NCI-H2107 (cell line): ENCODE measurements around the gene EZH2.

Source experiments
- DNase-seq: peaks from one replicate; lab custom pipeline; 2025; lab: John Stamatoyannopoulos, UW

Gene EZH2

DNA sequence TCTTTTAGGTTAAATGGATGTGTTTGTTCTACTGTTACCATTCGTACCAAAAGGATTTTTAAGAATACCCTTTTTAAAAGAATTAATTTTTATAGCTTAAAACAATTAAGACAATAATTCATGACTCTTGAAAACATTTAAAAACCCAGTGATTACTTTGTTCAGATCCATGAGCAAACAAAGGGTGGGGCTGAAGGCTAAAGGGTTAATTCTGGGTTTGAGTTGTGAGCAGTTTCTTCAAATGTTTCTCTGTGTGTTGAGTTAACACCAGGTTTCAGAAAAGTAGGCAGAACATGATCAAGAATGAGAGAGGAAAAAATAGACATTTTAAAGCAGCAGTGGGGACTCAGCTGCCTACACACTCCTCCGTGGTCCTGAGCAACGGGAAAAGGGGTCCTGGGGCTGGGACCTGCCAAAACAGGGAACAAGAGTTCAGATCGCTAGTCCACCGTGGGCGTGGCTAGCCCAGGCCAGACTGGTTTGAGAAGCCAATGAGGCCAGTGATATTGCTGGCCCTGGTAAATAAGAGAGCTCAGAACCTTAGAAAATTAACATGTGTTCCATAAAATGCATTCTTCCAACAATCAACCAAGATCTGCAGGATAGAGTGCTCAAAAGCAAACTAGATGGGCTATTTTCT is 14.9 kb upstream of the EZH2 start:
- no peak for DNase-seq

DNA sequence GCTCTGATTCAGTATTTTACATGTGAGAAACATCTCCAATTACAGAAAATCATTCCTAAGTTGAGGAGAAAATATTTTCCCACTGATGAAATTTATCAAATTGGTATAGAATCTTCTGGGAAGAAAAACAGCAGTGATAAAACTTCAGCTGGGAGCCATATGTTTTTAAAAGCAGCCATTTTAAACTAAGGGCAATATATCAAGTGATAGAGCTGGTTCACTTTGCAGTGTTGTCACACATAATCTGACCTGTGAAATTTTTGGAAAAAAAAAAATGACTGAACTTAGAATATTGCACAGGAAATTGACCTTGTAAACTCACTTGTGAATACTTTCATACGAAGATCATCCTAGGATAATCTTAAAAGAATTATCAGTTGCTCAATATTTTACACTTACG is 10.5 kb upstream of the EZH2 start:
- no peak for DNase-seq

DNA sequence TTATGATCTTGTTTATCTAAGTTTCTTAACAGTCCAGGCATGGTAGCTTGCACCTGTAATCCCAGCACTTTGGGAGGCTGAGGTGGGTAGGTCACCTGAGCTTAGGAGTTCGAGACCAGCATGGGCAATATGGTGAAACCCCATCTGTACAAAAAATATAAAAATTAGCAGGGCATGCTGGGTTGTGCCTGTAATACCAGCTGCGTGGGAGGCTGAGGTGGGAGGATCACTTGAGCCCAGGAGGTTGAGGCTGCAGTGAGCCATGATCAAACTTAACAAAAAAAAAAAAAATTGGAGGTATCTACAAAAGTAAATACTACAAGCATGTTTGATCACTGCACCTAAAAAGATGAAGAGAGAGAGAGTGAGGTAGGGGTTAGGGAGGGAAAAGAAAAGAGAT is 9.0 kb upstream of the EZH2 start:
- DNase-seq, result no peak

DNA sequence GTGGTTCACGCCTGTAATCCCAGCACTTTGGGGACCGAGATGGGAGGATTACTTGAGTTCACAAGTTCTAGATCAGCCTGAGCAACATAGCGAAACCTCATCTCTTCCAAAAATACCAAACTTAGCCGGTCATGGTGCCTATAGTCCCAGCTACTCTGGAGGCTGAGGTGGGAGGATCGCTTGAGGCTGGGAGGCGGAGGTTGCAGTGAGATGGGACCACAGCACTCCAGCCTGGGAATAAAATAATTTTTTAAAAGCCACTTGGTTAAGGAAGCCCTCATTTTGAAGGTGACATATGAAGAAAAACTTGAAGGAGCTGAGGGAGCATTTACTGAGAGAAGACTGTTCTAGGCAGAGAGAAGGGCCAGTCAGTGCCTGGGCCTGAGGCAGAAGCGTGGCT is 4.2 kb upstream of the EZH2 start:
- no peak for DNase-seq

DNA sequence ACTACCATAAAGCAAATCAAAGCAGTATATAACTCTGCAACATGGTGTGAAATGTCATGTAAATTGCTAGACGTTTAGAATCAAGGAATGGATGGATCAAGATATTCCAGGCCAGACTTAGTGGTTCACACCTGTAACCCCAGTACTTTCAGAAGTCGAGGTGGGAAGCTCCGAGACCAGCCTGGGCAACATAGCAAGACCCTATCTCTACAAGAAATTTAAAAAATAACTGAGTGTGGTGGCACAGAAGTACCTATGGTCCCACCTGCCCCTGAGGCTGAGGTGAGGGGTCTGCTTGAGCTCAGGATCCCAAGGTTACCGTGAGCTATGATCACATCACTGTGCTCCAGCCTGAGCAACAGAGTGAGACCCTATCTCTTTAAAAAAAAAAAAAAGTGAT is 2.8 kb upstream of the EZH2 start:
- DNase-seq, result no peak

DNA sequence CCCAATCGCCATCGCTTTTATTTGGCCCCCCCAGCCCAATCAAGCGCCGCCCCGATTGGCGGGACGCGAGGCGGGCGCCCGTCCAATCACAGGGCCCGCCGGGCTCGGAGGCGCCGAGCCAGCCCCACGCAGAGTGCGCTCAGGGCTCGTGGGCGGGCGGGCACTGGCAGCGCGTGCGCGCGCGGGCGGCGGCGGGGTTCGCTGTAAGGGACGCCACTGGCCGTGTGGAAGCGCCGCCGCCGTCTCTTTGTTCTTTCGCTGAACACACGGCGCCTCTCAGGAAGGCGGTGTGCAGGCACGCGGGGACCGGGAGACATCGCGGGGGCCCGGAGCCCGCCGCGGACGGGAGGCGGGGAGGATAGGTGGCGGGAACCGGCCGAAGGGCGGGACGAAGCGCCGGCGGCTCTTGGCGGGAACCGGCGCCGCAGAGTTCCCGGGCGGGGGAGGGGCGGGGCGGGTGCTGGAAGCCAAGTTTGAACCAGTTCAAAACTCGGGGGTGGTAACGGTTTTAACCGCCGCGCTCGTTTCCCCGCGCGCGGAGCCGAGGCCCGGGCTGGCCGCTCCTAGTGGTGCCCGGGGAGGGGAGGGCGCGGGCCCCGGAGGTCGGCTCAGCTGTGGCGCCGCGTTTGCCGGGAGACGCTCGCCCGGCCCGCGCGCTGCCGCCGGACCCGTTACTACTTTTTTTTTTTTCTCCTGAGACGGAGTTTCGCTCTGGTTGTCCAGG is 370 bp upstream of the EZH2 start:
- peak; percentile 93 for DNase-seq

DNA sequence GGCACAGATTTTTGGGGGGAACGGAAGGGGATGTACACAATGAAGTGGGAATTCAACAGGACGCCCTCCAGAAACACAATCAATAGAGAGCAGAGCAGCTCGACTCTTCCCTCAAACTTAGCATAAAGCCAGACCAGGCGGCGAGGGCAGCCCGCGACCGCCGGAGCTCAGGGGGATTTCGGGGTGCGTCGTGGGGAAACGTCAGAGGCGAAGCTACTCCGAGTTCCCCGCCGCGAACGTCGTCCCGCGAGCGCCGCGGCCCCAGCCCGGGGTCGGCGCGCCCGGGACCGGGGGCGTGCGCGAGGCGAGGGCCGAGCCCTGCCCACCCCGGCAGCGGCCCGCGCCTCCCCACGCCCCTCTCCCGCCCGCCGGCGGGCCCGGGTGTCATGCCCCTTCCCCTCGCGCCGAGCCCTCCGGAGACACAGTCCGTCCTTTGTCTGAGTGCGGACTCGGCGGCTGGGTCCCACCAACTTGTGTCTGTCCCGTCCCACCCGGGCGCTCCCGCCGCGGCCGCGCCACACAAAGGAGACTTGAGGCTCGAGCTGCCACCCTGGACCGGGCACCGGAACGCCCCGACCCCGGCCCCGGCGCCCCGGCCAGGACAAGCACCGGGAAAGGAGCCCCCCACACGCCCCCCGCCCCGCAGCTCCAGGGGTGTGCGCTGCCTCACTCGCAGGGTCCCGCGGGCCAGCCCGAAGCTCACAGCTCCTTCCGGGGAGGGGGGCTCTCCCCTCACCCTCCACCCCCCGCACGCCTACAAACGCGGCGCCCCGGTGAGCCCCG is 634 bp downstream of the EZH2 start:
- DNase-seq, result no peak

DNA sequence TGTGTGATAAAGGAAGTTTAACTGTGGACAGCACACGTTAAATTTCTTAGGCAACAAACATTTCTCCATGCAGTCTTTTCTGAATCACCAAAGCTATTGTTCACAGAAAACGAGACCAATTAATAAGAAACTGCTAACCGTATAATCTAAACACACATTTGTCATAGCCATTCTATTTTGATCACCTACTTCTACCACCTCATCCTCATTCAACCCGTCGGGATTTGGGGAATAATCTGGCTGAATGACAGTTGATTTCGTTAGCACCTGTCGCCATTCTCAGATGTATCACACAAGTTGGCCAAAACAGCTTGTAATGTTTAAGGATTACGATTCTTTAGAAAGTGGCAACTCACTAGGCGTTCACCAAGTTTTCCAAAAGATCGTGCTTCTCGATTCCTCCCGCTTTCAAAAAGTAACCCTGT is 1.2 kb downstream of the EZH2 start:
- DNase-seq, result no peak

DNA sequence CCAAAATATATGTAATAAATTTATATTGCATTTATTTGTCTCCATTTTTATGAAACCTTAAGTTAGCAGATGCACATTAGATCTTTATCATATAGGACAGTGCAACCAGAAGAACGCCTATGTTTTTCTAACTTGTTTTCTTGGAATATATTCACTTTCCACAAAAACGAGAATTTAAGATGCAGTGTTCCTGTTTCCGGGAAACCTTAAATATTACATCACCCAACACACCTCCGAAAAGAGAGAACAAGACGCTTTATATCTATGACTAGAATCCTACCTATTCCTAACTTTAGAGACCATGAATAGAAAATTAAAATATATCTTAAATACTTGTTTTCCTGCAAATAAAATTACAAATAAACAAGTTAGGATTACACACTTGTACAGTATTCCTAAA is 1.9 kb downstream of the EZH2 start:
- no peak for DNase-seq

DNA sequence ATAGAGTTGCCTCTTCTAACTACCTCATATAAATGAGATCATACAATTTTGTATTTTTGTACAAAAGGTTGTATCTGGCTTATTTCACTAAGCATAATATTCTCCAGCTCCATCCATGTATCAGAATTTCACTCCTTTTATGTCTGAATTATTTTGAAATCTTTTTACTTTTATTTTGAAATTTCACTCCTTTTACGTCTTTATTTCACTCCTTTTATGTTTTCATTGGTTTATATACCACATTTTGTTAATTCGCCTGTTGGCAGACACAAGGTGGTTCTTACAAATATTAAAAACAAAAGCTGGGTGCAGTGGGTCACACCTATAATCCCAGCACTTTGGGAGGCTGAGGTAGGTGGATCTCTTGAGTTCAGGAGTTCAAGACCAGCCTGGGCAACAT is 5.8 kb downstream of the EZH2 start:
- no peak for DNase-seq

DNA sequence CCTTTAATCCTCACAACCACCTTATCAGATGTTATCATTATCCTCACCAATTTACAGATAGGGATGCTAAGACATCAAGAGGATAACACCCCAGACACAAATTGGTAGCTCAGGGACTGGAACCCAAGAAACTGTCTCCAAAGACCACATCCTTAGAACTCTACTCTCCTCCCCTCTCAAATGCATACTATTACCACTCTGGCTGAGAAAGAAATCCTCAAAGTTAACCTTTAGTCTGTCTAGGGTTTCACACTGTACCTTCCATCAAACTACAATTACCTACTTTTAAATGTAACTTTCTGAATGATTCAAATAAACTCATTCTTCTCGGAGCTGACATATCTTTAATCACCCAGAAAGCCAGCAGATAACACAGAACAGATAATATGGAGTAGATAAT is 6.6 kb downstream of the EZH2 start:
- no peak for DNase-seq

DNA sequence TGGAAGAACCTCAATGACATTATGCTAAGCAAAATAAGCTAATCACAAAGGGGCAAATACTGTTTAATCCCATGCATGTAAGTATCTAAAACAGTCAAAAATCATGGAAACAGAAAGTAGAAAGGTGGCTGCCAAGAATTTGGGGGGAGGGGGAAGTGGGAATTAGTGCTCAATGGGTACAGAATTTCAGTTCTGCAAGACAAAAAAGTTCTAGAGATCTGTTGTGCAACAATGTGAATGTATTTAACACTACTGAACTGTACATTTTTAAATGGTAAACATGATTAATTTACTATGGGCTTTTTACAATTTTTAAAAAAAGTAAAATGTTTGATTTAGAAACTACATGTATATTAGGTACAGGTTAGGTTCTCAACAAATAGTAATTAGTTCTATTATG is 11.9 kb downstream of the EZH2 start:
- no peak for DNase-seq

DNA sequence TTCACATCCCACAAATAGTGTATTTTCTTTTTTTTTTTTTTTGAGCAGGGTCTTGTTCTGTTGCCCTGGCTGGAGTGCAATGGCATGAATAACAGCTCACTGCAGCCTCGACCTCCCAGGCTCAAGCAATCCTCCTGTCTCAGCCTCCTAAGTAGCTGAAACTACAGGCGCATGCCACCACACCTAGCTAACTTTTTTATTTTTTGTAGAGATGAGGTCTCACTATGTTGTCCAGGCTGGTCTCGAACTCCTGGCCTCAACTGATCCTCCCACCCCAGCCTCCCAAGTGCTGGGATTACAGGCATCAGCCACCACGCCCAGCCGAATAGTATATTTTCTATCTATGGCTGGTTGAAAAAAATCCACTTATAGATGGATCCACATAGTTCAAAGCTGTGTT is 12.5 kb downstream of the EZH2 start:
- DNase-seq, result no peak

DNA sequence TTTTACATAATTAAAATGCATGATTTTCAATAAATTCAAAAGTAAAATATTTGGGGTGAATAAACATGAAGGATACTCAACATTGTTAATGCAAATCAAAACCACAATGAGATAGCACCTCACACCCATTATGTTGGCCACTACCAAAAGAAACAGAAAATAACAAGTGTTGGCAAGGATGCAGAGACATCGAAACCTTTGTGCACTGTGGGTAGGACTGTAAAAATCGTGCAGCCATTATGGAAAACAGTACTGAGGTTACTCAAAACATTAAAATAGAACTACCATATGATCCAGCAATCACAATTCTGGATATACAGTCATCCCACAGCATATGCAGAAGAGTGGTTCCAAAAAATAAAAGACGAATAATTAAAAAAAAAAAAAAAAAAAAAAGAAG is 13.1 kb downstream of the EZH2 start:
- no peak for DNase-seq

DNA sequence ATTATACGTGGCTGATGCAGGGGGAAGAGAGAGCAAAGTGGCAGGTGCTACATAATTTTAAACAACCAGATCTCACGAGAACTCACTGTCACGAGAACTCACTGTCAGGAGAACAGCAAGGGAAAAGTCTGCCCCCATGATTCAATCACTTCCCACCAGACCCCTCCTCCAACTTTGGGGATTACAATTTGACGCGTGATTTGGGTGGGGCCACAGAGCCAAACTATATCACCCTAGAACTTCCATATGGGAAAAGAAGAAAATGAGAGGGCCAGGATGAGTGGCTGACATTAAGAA is 15.8 kb downstream of the EZH2 start:
- DNase-seq, result no peak

DNA sequence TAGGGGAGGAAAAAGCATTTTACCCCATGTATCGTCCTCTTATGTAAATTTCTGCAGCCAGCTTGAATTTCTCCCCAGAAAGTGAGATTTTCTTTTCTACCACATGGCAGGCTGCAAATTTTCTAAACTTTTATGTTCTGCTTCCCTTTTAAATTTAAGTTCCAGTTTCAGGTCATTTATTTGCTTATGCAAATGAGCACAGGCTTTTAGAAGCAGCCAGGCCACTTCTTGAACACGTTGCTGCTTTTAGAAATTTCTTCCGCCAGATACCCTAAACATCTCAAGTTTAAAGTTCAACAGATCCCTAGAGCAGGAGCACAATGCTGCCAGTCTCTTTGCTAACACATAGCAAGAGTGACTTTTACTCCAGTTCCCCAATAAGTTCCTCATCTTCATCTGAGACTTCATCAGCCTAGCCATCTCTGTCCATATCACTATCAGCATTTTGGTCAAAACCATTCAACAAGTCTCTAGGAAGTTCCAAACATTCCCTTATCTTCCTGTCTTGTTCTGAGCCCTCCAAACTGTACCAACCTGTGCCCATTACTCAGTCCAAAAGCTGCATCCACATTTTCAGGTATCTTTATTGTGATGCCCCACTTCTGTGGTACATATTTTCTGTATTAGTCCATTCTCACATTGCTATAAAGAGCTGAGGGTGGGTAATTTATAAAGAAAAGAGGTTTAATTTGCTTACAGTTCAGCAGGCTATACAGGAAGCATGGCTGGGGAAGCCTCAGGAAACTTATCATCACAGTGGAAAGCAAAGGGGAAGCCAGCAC is 16.3 kb downstream of the EZH2 start:
- DNase-seq, result no peak

DNA sequence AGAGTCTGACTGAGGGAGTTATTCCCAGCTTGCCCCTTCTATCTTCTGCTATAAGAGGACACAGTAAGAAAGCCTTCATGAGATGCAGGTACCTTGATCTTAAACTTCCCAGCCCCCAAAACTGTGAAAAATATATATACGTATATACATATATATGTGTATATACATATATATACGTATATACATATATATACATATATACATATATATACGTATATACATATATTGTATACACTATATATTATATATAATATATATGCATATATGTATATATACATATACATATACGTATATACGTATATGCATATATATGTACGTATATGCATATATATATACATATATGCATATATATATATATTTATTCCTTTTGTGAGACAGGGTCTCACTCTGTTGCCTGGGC is 17.7 kb downstream of the EZH2 start:
- DNase-seq, result no peak

DNA sequence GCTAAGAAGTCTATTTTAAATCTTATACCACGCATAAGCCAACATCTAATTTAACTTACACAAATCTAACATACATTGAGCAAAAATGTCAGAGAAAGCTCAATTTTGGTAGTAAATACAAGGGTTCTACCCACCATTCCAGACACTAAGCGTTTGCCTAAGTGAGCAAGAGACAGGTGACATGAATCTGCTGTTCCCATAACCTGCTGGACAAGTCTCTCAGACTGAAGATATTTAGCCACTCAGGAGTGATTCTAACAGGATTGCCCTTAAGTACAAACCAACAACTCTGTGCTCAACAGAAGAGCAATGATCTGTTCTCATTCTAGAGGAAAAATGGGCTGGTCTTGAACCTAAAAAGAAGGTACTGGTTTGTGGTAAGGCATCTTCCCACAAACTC is 18.8 kb downstream of the EZH2 start:
- DNase-seq, result no peak

DNA sequence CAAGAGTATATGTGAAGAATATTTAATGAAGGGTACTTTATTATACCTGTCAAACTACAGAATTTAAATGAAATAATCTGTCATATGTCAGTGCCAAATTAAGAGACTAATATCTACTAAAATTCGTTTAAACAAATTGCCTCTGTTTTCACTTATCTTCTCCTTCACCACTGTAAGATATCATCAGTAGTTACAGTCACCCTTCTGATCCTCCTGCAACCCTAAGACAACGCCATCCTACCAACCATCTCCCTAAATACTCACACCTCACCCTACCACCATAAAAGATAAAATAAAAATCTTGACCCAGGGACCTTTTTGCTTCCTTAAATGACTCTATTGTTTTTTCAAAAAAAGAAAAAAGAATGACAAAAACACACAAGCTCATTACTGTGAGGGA is 20.8 kb downstream of the EZH2 start:
- no peak for DNase-seq

DNA sequence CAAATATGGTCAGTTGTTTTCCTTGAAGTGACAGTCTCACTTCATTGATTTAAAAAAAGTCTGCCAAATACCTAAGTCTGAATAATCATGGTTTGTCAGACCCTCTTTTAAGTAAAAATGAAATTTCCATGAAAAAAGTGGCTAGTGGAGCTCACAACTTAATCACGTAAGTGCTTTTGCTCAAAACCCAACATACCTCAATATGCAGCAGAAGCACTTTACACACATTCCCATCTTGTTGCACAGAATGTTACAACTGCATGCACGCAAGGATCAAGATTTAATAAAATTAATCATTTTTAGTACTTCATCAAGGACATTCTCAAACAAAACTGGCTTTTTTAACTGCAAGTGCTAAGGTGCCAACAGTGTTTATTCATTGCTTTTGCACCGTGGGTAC is 21.6 kb downstream of the EZH2 start:
- DNase-seq, result no peak

DNA sequence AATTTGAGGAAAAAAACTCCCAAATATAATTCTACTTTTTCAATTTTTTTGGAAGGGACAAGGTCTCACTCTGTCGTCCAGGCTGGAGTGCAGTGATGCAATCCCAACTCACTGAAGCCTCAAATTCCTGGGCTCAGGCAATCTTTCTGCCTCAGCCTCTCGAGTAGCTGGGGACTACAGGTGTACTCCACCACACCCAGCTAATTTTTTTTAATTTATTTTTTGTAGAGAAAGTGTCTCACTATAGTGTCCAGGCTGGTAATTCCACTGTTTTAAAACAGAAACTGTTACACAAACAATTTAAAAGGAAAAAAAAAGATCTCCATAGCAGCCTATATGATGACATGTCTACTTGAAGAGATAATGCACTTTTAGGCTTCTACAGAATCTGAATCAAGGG is 25.6 kb downstream of the EZH2 start:
- DNase-seq, result no peak

DNA sequence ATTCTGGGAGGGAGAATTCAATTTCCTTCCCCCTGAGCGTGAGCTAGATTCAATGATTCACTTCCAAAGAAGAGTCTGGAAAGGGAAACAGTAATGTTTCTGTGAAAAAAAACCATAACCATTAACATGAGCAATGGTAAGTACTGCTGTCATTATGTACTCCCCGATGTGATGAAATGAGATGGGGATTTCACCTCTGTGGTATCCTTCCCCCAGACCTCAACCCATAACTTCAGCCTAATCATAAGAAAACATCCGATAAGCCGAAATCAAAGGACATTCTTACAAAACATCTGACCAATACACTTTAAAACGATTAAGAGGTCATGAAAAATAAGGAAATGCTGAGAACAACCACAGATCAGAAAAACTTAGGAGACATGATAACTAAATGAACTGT is 27.2 kb downstream of the EZH2 start:
- DNase-seq, result no peak

DNA sequence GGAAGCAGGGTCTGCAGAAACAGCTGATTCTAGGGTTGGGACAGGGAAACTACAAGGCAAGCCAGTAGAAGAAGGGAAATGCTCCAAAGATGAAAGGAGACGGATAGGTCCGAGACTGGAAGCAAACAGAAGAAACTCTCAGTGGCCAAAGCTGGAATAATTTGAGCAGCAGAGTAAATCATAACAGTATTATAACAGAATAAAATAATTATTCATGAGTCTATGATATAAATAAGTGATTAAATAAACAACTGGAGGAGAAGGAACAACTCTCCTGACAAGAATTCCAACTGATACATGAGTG is 27.6 kb downstream of the EZH2 start:
- DNase-seq, result no peak
